T-helper 1 cell treated with Interleukin-12 subunit alpha and Interleukin-12 subunit beta and Interleukin-4 antibody, amounts not matched to agents 30 ng/mL and 1 ng/mL, for 36 hours (primary cell): ENCODE results near the gene ANKRD6. TPM values are rescaled to one million over a fixed set of nuclear protein-coding genes. Genes with fewer than 3 reads are reported as not detected.

ENCODE experiments used
- intact Hi-C: fragments of 100-400 bp; cut with micrococcal nuclease; formaldehyde crosslinking; loops from one replicate; pipeline ENCODE4 v1.15.1; 2024
- total RNA-seq: library from RNA; stranded (reverse); gene quantifications from 2 replicates; pipeline ENCODE4 v1.2.3, GENCODE V29; 2022

Gene ANKRD6
- total RNA-seq, 1 donor from 2014 or later = 3.8 TPM

GRCh38 chr6:89555806-89556205 is 122.9 kb downstream of the ANKRD6 start:
- intact Hi-C loops = no loop called here

- intact Hi-C loops = no loop called here
Observed at GRCh38 chr6:89559487-89559886, 126.5 kb downstream of the ANKRD6 start.

- intact Hi-C loops = no loop called here
Observed at GRCh38 chr6:89562093-89562973, 129.4 kb downstream of the ANKRD6 start.

GRCh38 chr6:89563866-89564265 is 130.9 kb downstream of the ANKRD6 start:
- intact Hi-C loops = no loop called here

GRCh38 chr6:89564752-89565427 is 131.9 kb downstream of the ANKRD6 start:
- intact Hi-C loops = no loop called here

- intact Hi-C loops = no loop called here
Observed at GRCh38 chr6:89566008-89566800, 133.3 kb downstream of the ANKRD6 start.

- intact Hi-C loops = no loop called here
Observed at GRCh38 chr6:89566930-89567629, 134.1 kb downstream of the ANKRD6 start.

- intact Hi-C loops = no loop called here
Observed at GRCh38 chr6:89567630-89568390, 134.9 kb downstream of the ANKRD6 start.

GRCh38 chr6:89574910-89575561 is 142.1 kb downstream of the ANKRD6 start:
- intact Hi-C loops = no loop called here

- intact Hi-C loops = no loop called here
Observed at GRCh38 chr6:89575562-89575960, 142.6 kb downstream of the ANKRD6 start.

- intact Hi-C loops = no loop called here
Observed at GRCh38 chr6:89580997-89581666, 148.2 kb downstream of the ANKRD6 start.

GRCh38 chr6:89581689-89582088 is 148.7 kb downstream of the ANKRD6 start:
- intact Hi-C loops = no loop called here

- intact Hi-C loops = no loop called here
Observed at GRCh38 chr6:89582669-89583325, 149.8 kb downstream of the ANKRD6 start.

- intact Hi-C loops = no loop called here
Observed at GRCh38 chr6:89583559-89583958, 150.6 kb downstream of the ANKRD6 start.

GRCh38 chr6:89584539-89584938 is 151.6 kb downstream of the ANKRD6 start:
- intact Hi-C loops = no loop called here

- intact Hi-C loops = no loop called here
Observed at GRCh38 chr6:89585154-89585553, 152.2 kb downstream of the ANKRD6 start.

GRCh38 chr6:89589297-89590025 is 156.5 kb downstream of the ANKRD6 start:
- intact Hi-C loops = no loop called here

GRCh38 chr6:89590133-89590532 is 157.2 kb downstream of the ANKRD6 start:
- intact Hi-C loops = no loop called here
